Measurements from ENCODE around the gene MMEL1.

MMEL1 gene

GRCh38 chr1:2541619-2542245 lies 91.1 kb downstream of the MMEL1 start (continued):
- TF ChIP-seq AEBP2 (tag by site-specific recombination; IDR thresholded peaks at IDR 0.05; ENCODE audit: borderline replicate concordance) (no peak), HOXD13 (CRISPR knock-in tag; IDR thresholded peaks at IDR 0.05; ENCODE audit: borderline replicate concordance) (no peak), ZNF658 (tag by site-specific recombination; IDR thresholded peaks at IDR 0.05) (no peak), ZNF521 (tag by site-specific recombination; IDR thresholded peaks at IDR 0.05) (no peak), ZNF292 (tag by site-specific recombination; IDR thresholded peaks at IDR 0.05; ENCODE audit: borderline replicate concordance, low read depth) (no peak), ZIC2 (tag by site-specific recombination; IDR thresholded peaks at IDR 0.05) (peak; percentile 99), ZBTB6 (tag by site-specific recombination; IDR thresholded peaks at IDR 0.05) (no peak), ZNF266 (tag by site-specific recombination; IDR thresholded peaks at IDR 0.05; ENCODE audit: low read depth) (no peak), HIC1 (tag by site-specific recombination; IDR thresholded peaks at IDR 0.05) (peak; percentile 34; the same call in 1 of the 2 replicates), ZNF776 (tag by site-specific recombination; IDR thresholded peaks at IDR 0.05; ENCODE audit: borderline replicate concordance) (no peak), PBX3 (CRISPR knock-in tag; IDR thresholded peaks at IDR 0.05) (no peak), ZNF664 (tag by site-specific recombination; IDR thresholded peaks at IDR 0.05) (no peak), ZFP37 (tag by site-specific recombination; IDR thresholded peaks at IDR 0.05) (no peak), ZNF48 (tag by site-specific recombination; IDR thresholded peaks at IDR 0.05) (no peak), ZNF366 (tag by site-specific recombination; conservative IDR thresholded peaks at IDR 0.05) (no peak), ZNF350 (tag by site-specific recombination; IDR thresholded peaks at IDR 0.05) (no peak), ZNF121 (tag by site-specific recombination; IDR thresholded peaks at IDR 0.05) (no peak), GLIS2 (tag by site-specific recombination; IDR thresholded peaks at IDR 0.05) (peak; percentile 51), ZNF624 (tag by site-specific recombination; IDR thresholded peaks at IDR 0.05) (0 out of 2 replicates have a peak, but pooled peaks have one; percentile 18)
- TF ChIP-seq, protein P1, sequence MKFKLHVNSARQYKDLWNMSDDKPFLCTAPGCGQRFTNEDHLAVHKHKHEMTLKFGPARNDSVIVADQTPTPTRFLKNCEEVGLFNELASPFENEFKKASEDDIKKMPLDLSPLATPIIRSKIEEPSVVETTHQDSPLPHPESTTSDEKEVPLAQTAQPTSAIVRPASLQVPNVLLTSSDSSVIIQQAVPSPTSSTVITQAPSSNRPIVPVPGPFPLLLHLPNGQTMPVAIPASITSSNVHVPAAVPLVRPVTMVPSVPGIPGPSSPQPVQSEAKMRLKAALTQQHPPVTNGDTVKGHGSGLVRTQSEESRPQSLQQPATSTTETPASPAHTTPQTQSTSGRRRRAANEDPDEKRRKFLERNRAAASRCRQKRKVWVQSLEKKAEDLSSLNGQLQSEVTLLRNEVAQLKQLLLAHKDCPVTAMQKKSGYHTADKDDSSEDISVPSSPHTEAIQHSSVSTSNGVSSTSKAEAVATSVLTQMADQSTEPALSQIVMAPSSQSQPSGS (tag by site-specific recombination; IDR thresholded peaks at IDR 0.05; ENCODE audit: low read depth): no peak
- TF ChIP-seq, protein P2, sequence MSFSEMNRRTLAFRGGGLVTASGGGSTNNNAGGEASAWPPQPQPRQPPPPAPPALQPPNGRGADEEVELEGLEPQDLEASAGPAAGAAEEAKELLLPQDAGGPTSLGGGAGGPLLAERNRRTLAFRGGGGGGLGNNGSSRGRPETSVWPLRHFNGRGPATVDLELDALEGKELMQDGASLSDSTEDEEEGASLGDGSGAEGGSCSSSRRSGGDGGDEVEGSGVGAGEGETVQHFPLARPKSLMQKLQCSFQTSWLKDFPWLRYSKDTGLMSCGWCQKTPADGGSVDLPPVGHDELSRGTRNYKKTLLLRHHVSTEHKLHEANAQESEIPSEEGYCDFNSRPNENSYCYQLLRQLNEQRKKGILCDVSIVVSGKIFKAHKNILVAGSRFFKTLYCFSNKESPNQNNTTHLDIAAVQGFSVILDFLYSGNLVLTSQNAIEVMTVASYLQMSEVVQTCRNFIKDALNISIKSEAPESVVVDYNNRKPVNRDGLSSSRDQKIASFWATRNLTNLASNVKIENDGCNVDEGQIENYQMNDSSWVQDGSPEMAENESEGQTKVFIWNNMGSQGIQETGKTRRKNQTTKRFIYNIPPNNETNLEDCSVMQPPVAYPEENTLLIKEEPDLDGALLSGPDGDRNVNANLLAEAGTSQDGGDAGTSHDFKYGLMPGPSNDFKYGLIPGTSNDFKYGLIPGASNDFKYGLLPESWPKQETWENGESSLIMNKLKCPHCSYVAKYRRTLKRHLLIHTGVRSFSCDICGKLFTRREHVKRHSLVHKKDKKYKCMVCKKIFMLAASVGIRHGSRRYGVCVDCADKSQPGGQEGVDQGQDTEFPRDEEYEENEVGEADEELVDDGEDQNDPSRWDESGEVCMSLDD (tag by site-specific recombination; IDR thresholded peaks at IDR 0.05): no peak
- TF ChIP-seq, protein P3, sequence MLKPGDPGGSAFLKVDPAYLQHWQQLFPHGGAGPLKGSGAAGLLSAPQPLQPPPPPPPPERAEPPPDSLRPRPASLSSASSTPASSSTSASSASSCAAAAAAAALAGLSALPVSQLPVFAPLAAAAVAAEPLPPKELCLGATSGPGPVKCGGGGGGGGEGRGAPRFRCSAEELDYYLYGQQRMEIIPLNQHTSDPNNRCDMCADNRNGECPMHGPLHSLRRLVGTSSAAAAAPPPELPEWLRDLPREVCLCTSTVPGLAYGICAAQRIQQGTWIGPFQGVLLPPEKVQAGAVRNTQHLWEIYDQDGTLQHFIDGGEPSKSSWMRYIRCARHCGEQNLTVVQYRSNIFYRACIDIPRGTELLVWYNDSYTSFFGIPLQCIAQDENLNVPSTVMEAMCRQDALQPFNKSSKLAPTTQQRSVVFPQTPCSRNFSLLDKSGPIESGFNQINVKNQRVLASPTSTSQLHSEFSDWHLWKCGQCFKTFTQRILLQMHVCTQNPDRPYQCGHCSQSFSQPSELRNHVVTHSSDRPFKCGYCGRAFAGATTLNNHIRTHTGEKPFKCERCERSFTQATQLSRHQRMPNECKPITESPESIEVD (tag by site-specific recombination; IDR thresholded peaks at IDR 0.05): peak; percentile 87; the same call in 1 of the 2 replicates
- TF ChIP-seq, protein P4, sequence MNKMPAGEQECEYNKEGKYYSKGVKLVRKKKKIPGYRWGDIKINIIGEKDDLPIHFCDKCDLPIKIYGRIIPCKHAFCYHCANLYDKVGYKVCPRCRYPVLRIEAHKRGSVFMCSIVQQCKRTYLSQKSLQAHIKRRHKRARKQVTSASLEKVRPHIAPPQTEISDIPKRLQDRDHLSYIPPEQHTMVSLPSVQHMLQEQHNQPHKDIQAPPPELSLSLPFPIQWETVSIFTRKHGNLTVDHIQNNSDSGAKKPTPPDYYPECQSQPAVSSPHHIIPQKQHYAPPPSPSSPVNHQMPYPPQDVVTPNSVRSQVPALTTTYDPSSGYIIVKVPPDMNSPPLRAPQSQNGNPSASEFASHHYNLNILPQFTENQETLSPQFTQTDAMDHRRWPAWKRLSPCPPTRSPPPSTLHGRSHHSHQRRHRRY (tag by site-specific recombination; IDR thresholded peaks at IDR 0.05): no peak
- TF ChIP-seq, protein P5, sequence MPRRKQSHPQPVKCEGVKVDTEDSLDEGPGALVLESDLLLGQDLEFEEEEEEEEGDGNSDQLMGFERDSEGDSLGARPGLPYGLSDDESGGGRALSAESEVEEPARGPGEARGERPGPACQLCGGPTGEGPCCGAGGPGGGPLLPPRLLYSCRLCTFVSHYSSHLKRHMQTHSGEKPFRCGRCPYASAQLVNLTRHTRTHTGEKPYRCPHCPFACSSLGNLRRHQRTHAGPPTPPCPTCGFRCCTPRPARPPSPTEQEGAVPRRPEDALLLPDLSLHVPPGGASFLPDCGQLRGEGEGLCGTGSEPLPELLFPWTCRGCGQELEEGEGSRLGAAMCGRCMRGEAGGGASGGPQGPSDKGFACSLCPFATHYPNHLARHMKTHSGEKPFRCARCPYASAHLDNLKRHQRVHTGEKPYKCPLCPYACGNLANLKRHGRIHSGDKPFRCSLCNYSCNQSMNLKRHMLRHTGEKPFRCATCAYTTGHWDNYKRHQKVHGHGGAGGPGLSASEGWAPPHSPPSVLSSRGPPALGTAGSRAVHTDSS (tag by site-specific recombination; IDR thresholded peaks at IDR 0.05): no peak
